ENCODE data around the gene NKX2-3. TPM values are rescaled to one million over a fixed set of nuclear protein-coding genes. Genes with fewer than 3 reads are reported as not detected.
A peak's percentile ranks its signal among the peaks of the same experiment; 100 is the strongest.

The NKX2-3 gene
- total and polyA plus RNA-seq, 2 of the 8 experiments (the other 6 are each of a cell fraction or from before 2014, with no cell fraction given): not detected

GRCh38 chr10:99525897-99526296 lies 6.8 kb upstream of the NKX2-3 start:
- no peak overlapping the region for H3K4me2 ChIP-seq (ENCODE audit: insufficient read depth in 1 of 2, low read depth in 2 of 2, low read length in 2 of 2)
- H3K9ac ChIP-seq (replicated peaks in 1 of 4; ENCODE audit: extremely low read depth in 1 of 4, low read depth in 3 of 4, low read length in 3 of 4): no peak overlapping the region
- no peak for FAIRE-seq
- H3K14ac ChIP-seq (ENCODE audit: insufficient read length): no peak overlapping the region
- H3K23ac ChIP-seq (ENCODE audit: insufficient read length): no peak overlapping the region
- ChIA-PET POLR2A (ENCODE audit: partially characterized antibody) (interaction anchor here (1.1 to 1.9 kb wide), 3 partner anchors 9 to 13 kb away, joined by 4 to 10 read pairs (median 4); no protein-coding TSS in a partner anchor), CTCF (ENCODE audit: partially characterized antibody) (interaction anchor here (0.5 to 1.9 kb wide), 3 partner anchors 11 to 322 kb away, joined by 3 to 8 read pairs (median 5); no protein-coding TSS in a partner anchor)
- H4K8ac ChIP-seq (ENCODE audit: extremely low read depth, insufficient read depth, low read length): no peak overlapping the region
- H2BK15ac ChIP-seq (ENCODE audit: low read length): no peak overlapping the region
- no peaks in the 10 kb centered on the region for H3K36me3 ChIP-seq (ENCODE audit: control insufficient read depth in 2 of 4, insufficient read depth in 4 of 4, low read length in 3 of 4)
- 0 out of 2 replicates have a peak overlapping the region, but pooled peaks have one; percentile 60 for H2BK12ac ChIP-seq (ENCODE audit: low read depth, low read length)
- H2AK5ac ChIP-seq (ENCODE audit: low read depth, low read length): no peak overlapping the region
- no peak overlapping the region for H3K27ac ChIP-seq (ENCODE audit: low read depth, low read length)
- H3K79me2 ChIP-seq (ENCODE audit: control insufficient read depth in 1 of 2, insufficient read depth in 2 of 2, low read length in 2 of 2): no peaks in the 10 kb centered on the region
- H2BK5ac ChIP-seq (ENCODE audit: low read depth, low read length): no peak overlapping the region
- H4K20me1 ChIP-seq (replicated peaks in 1 of 2; ENCODE audit: control insufficient read depth in 1 of 2, insufficient read depth in 2 of 2, low read length in 2 of 2): peaks cover 20 to 33% of the 10 kb centered on the region in 2 experiments
- H3K9me3 ChIP-seq (ENCODE audit: insufficient read depth in 2 of 2, low read depth in 1 of 2, low read length in 1 of 2): no peaks in the 10 kb centered on the region
- no peak for DNase-seq (ENCODE audit: low read depth in 1 of 2, low spot score in 2 of 2)
- H3K18ac ChIP-seq (ENCODE audit: extremely low read depth, low read length): no peak overlapping the region; the same call in 1 of the 2 replicates
- peaks cover 6% of the 10 kb centered on the region; the same call in 1 of the 2 replicates for H3K23me2 ChIP-seq (ENCODE audit: low read depth, low read length)
- no peak overlapping the region for H3K4me3 ChIP-seq (ENCODE audit: extremely low read depth in 1 of 4, insufficient read depth in 2 of 4, low read depth in 3 of 4, low read length in 4 of 4)
- no peak for TF ChIP-seq CREB1 (IDR thresholded peaks at IDR 0.05)
- no peak for TF ChIP-seq RFX5 (IDR thresholded peaks at IDR 0.05; ENCODE audit: borderline replicate concordance, low read depth, low read length)
- no peak for TF ChIP-seq POU5F1 (IDR thresholded peaks at IDR 0.05; ENCODE audit: low read depth, low read length)
- TF ChIP-seq MAX (IDR thresholded peaks at IDR 0.05): no peak
- no peak for TF ChIP-seq RNF2 (IDR thresholded peaks at IDR 0.05; ENCODE audit: borderline replicate concordance, low read depth, low read length, missing control alignments, poor library complexity, severe bottlenecking)
- no peak for TF ChIP-seq BACH1 (IDR thresholded peaks at IDR 0.05; ENCODE audit: low read length)
- TF ChIP-seq ZNF274 (IDR thresholded peaks at IDR 0.05; ENCODE audit: borderline replicate concordance, extremely low read depth, low read length): no peak
- no peak for TF ChIP-seq USF2 (IDR thresholded peaks at IDR 0.05; ENCODE audit: low read length)
- H4K5ac ChIP-seq (ENCODE audit: insufficient read length, low read depth, low read length): no peak overlapping the region
- no peak overlapping the region for H4K91ac ChIP-seq (replicated peaks; ENCODE audit: insufficient read length, low read length)
- no peak overlapping the region for H2BK20ac ChIP-seq (ENCODE audit: low read length)
- H3K27me3 ChIP-seq (replicated peaks in 1 of 4; ENCODE audit: control insufficient read depth in 3 of 4, extremely low read depth in 1 of 4, insufficient read depth in 3 of 4, low read length in 3 of 4): peaks cover 87 to 100% (median 96%) of the 10 kb centered on the region in 4 experiments
- no peak overlapping the region for H2BK120ac ChIP-seq (replicated peaks; ENCODE audit: low read depth, low read length)
- H3K4ac ChIP-seq (replicated peaks; ENCODE audit: insufficient read length, low read depth, low read length): no peak overlapping the region
- no peaks in the 10 kb centered on the region for H3K79me1 ChIP-seq (ENCODE audit: low read depth, low read length)
- no peak overlapping the region for H3K56ac ChIP-seq (replicated peaks; ENCODE audit: insufficient read length, low read depth, low read length)
- peaks cover 15 to 50% (median 35%) of the 10 kb centered on the region in 4 experiments for H3K4me1 ChIP-seq (replicated peaks in 1 of 4; ENCODE audit: control insufficient read depth in 3 of 4, insufficient read depth in 4 of 4, low read length in 3 of 4)
- no peak overlapping the region for H2AFZ ChIP-seq (ENCODE audit: low read length)
